ENCODE results near the gene CRYBA2.
A peak's percentile ranks its signal among the peaks of the same experiment; 100 is the strongest.

Gene CRYBA2

DNA sequence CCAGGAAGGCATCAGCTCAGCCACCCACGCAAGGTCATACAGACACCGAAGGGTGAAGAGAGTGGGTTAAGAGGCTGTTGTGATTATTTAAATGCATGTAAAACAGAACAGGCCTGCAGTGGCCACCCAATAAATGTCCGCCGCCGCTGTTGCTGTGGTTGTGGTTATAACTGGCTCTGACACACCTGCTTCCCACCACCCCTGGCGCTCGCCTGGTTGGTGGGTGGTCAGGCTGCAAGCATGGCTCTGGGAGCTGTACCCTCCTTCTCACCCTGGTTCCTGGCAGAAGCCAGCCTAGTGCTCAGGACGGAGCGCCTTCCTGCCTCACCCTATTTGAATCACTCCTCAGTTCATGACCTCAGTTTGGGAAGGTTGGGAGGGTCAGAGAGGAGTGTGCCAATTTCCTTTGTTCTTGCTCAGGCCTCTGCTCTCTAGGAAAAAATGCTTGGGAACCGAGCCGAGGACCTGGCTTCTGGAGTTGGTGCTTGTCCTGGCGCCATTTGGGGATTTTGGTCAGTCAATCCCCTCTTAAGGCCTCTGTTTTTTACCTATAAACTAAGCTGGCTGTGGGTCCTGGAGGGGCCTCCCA is 5.3 kb upstream of the CRYBA2 start:
- no peak for DNase-seq

DNA sequence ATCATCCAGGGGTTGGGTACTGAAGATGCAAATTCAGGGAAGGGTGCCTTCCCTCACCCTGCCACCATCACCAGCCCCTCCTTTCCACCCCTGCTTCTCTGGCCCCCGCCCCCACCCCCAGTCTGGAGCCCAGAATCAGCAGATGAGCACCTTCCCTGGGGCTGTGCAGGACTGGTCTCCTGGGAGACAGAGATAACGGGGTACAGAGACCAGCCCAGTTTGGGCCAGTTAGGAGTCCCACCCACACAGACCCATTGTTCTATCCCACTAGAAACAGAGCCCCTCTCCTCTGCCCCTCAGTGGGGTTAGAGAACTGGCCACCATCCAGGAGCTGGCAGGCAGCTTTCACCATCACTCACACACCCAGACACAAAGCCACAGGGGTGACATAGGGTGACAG is 4.5 kb upstream of the CRYBA2 start:
- no peak for DNase-seq

DNA sequence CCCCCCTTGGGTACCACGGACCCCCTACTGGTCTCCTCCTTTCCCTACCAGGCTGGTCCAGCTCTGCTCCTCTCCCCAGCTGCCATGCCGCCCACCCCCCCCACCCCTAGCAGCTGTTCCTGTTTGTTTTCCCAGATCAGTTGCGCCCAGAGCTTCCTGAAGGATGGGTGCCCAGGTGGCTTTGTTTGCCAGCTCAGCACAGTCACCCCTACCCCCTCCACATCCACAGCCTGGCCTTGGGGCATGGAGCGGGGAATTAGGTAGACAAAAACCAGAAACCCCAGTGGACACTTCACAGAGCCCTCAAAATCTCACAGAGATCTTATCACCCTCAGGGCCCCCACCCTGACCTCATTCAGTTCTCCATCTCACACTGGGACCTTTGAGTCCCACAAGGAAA is 3.7 kb upstream of the CRYBA2 start:
- DNase-seq, result no peak

DNA sequence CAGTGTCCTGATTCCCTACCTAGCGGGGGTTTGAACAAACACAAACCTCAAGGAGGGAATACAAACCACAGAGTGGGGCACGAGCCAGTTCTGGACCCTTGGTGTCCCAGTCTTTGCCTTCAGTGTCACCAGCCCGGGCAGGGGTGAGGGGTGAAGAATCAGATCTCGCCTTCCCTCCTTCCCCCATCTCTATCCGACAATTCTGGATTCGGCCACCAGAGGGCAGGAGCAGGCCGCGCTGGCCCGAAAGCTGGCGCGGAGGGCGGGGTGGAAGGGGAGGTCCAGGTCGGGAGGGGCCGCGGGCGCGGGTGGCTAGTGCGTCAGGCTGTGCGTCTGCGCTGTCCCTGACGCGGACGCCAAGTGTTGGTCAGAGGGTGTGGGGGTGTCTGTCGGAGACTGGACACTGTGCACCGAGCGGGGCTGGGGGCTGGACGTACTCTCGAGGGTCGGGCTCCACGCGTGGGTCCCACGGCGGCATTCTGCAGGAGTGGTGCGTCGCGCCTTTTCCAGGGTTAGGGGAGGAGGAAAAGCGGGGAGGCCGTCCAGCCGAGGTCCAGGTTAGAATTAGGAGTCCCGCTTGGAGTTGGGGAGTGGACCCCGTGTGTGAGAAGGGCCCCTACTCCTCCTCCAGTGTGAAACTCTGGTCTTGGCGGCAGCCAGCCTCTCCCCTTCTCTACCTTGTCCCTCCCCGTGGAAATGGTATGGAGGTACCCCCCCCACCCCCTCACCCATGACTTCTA is 2.9 kb upstream of the CRYBA2 start:
- peak; percentile 20 to 67 (median 64) for DNase-seq

DNA sequence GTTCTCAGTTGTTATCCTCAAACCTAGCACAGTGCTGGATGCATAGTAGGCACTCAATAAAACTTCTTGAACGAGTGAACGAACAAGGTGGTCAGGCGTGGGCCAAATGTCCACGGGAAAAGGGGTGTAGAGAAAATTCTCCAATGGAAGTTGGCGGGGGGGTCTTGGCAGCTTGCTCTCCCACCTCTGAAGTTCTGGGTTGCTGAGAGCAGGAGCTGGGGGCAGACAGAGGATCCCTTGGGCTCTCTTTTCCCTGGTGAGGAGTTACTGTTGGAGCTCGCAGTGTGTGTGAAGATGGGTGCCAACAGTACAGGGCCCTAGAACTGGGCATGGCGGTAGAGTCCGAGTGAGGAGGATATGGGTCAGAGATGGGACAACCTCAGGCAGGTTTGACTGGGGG is 2.3 kb upstream of the CRYBA2 start:
- DNase-seq, result no peak

DNA sequence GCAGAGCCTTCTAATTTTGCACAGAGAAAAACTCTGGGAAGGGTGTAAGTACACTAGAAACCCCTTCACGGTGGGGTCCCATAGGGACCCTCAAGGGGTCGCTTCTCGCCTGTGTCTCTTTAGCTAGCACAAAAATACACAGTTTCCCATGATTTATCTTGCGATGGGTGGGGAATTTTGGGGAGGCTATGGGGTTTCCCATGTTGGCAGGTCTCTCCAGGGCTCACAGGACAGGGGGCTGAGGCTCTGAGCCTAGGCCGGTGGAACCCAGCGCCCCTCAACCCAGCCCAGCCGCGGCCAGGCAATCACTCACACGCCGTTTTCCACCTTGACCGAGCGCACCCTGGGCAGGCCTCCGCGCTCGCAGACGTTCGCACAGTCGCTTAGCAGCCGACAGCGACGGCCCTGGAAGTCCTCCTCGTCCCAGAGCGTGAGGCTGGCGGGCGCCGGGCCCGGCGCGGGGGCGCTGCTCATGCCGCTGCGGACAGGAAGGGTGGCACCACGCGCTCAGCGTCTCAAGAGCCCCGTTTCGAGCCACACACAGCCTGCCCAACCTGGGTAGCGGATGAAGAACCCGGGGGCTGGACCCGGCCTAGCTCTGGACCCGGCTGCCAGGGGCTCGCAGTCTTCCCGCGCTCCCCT is 398 bp downstream of the CRYBA2 start:
- no peak for DNase-seq

DNA sequence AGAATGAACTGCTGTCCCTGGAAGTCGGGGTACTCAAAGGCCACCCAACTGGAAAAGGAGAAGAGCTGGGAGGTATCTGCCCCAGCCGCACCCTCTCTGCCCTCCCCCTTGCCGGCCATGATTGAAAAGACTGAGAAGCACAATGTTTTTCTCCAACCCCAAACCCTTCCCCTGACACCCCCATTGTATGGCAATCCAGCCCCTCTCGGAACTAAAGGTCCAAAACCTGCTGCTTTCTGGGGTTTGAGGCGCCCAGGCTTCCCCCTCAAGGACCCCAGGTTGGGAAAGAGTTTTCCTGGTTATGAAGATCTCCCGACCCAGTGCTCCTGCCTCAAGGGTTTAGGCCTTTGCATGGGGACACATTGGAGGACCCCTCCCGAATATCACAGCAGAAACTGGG is 1.0 kb downstream of the CRYBA2 start:
- no peak for DNase-seq

DNA sequence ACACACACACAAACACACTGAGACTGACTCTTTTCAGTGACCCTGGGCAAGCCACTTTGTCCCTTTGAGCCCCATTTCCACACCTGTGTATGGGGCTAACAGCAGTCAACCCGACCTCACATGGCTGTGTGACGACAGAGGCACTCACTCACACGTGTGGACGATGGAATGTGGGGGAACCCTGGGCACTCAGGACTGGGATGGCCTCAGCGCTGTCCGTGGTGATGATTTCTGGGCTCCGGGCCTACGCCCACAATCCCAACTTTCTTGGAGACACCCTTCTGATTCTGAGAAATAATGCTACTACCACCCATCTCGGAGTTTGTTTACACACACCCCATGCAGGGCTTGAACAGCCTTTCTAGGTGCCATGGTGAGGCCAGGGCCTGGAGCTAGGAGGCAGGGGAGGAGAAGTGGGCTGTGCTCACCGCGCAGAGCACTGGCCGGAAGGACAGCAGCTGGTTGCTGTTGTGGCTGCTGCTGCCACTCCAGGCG is 1.5 kb downstream of the CRYBA2 start:
- DNase-seq, result no peak

DNA sequence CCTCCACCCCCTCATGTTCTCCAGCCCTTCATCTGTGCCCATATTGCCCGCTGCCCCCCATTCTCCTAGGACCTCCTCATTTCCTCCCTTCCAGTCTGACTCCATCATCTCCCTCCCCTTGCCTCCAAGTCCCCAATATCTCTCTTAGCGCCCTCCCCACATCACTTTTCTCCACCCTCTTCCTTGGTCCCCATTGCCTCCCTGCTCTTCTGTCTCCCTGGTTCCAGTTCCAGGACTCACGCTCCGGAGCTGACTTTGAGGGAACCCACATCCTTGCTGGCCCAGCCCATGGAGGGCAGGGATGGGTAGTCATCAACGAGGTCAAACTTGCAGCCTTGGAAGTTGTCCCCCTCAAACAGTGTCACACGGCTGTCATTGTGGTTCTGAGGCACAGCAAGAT is 2.6 kb downstream of the CRYBA2 start:
- no peak for DNase-seq

DNA sequence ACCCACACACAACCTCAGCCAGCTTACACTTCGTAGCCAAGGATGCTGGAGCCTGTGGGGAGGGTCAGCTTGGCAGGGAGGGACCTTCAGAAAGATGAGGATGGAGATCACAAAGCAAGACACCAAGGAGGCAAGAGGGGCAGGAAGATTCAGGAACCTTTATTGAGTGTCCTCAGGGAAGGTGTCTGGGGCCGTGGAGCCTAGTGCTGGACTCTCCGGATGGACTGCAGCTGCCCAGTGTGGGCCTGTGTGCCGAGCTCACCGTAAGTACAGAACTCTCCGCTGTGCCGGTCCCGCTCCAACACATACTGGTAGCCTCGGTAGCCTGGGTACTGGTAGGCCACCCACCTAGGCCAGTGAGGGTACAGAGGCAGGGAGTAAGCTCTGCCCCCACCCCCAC is 3.2 kb downstream of the CRYBA2 start:
- no peak for DNase-seq

DNA sequence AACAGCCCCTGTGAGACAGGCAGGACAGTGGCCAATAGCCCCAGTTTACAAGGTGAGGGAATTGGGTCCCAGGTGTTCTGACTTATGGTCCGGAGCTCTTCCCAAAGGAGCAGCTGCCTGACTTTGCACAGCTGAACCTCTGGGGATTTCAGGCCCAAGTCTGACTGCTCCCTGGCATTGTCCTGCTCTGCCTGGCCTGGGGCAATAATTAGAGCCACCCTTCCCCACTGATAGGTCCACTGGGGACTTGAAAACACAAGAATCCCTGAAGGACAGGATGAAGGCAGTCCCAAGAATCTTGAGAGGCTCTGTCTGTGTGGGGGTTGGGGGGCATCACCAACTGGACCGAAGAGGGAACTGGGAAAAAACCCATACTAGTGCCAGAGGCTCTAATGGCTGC is 4.6 kb downstream of the CRYBA2 start:
- DNase-seq, result no peak

DNA sequence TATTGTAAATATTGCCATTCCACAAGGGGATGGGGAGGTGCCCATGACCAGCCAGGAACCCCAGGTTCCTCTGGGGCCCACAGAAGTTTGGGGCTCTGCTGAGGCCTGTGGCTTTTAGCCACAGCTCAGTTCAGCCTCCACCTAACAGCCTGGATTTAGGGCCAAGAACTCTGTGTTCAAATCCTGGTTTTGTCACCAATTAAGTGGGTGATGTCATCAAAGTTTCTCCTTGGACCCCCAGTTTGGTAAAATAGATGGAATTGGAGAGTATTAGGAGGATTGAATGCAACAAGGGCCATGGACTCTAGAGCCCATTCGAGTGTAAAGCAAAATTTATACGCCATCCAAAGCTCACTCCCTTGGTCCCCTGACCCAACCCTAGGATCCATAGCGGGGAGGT is 5.1 kb downstream of the CRYBA2 start:
- no peak for DNase-seq

DNA sequence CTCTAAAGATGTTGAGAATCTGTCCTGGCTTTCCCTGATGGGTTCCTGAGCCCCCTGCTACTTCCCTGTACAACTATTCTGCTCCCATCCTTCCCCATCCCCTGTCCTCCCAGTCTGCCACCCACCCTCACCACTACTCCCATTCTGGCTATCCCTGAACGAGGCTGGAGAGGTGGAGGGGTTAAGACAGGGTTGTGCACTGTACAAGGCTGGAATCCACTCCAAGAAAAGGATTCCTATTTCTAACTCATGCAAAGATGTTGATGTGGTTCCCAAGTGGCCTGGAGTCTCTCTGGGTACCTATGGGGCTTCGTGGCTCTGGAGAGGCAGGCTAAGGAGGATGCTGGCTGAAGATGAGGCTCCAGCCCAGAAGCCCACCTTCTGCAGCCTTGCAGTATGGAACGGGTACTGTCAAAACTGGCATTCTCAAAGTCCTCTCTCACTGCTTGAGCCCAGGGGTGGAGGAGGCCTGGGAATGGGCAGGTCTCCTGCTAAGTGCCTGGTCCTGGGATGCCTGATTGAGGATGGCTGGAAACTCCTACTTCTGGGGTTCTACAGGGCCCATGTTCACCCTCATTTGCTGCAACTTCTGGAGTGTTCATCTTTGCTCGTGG is 7.0 kb downstream of the CRYBA2 start:
- no peak for DNase-seq

DNA sequence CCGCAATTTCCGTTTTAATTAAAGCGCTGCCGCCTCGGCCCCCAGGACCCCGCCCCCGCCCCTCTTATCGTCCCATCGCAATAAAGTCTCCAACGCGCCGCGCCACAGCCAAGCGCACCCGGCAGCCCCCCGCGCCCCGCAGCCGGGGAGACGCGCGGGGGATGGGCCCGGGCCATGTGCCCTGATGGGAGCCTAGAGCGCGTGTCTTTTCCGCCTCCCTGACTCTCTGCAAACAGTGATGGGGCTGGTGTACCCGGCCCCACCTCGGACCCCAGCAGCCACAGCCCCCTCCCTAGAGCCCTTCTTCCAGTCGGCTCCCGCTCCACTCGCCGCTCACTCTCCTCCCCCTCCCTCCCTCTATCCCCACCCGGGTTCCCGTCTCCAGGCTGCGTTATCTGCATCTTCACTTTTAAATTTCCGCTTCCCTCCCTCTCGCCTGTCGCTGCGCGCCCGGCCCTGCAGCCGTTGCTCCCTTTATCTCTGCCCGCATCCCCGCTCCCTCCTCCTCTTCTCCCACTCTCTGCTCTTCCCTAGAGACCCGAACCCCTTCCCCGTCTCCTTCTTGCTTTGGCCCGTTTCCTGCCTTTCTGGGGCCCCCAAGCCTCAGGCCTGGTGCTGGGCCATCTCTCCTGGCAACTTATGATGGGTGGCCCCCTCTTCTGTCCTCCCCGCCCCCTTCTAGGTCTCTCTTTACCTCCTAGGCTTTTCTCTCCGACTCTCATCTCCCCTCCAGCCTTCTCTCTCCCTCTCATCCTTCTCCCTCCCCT is 7.7 kb downstream of the CRYBA2 start:
- no peak for DNase-seq

DNA sequence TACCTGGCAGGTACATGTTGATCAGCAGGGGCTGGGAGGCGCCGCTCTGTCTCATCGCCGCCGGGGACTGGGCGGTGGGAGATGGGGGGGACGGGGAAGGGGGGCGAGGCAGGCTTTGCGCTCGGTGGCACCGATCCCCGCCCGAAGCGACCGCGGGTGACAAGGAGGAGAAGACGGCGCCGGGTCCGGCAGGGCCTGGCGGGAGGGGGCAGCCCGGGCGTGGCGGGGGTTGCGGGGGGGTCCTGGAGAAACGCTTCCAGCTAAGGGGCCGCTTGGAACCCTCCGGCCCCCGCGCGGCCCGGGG is 8.2 kb downstream of the CRYBA2 start, which contains the start of gene FEV:
Gene FEV (minus strand): TSS at position 164 of the 304 bp plus-strand sequence. CDS start 109 bp downstream, at position 55.
- DNase-seq, result no peak

DNA sequence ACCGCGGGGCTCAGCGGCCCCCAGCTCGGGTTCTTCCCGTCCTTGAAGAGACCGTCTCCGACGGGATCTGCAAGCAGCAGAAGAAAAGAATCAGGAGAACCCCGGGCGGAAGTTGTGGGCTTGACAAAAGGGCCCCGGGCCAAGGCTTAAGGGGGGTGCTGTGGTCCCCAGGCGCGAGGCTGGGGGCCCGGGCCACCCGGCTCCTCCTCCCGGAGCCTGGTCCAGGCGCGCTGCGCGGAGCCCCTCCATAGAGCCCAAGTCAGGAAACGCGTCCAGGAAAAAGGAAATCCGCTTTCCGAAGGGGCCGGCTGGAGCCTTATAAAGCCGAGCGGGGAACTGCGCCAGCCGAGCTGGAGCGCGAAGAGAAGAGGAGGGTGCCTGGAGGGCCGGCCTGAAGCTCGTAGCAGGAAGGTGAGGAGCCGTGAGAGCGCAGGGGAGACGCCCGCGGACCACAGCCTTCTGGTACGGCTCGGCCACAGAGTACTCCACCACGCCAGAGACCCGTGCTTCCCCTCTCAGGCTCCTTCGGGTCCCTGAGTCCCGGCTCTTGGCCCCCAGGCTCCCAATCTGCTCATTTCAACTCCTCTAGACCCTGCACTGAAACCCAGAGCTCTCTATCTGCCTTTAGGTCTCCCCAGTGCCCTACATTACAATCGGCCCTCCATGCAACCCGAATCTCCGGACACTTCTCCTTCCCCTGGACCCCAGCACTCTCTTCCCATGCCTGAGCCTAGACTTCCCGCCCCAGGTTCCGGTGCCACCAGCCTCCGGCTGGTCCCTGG is 8.8 kb downstream of the CRYBA2 start:
- no peak for DNase-seq

DNA sequence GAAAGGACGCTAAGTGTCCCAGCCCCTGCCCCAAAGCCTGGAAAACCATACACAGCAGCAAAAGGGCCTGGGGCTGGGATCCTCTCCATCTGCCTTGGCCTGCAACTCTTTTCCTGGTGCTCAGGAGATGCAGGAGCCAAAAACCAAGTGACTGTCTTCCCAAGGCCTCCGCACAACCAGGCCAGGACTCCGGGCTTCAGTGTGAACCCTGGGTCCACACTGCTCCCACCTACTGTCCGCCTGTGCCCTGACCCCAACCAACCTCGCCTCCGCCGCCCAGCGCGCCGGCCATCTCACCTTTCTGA is 9.3 kb downstream of the CRYBA2 start:
- no peak for DNase-seq

DNA sequence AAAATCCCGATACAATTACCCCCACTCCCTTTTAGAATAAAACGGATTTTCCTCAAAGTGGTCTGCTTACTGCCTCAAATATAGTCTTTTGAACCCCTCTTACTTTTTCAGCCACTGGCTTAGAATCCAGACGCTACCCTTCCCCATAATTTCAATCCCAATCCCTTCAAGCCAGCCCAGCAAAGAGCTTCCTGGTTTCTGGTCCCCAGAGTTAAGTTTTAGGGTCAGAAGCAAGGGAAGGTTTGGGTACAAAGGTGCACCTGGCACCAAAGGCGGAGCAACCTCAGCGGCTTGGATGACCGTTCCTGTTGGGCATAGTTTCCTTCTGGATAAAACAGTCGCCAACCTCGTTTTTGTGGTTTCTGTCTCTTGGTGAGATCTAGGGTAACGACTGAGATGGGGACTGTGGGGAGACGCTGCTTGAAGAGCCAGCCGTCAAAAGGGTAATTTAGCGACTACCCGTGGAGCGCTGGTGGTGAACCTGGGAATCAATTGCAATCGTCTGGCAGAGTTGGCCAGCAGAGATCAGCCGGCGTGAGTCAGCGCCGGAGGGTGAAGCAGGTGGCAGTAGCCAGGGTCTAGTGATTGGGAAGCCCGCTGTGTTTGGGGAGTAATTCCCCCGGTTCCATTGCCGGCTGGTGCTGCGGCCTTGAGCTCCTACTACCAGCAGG is 9.8 kb downstream of the CRYBA2 start:
- no peak for DNase-seq

DNA sequence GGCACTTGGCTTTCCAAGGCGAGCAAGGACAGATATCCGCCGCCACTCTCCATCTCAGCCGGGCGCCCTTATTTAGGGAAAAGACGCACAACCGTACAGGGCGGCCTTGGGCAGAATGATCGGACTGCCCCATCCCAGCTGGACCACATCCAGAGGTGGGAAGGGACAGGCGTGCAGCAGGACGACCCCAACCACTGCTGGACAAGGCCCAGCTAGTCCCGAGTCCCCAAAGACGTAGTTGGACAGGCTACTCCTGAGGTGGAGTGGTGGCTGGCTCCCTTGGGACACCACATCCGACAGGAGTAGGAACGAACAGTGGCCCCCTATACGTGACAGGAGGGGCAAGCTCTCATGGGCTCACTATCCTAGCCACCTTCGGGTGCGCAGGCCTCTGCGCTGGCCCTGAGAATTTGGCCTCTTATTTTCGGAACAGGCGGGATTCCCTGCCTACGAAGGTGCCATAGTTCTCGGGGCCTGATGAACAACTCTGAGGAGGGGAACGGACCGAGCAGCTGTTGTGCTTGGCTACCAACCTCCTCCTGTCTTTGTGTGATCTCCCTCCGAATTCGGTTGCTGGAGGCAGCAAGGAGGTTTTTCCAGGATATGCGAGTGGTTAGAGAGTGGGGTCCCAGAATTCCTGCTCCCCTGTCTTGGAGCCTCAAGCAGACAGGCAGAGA is 10.5 kb downstream of the CRYBA2 start:
- no peak for DNase-seq

DNA sequence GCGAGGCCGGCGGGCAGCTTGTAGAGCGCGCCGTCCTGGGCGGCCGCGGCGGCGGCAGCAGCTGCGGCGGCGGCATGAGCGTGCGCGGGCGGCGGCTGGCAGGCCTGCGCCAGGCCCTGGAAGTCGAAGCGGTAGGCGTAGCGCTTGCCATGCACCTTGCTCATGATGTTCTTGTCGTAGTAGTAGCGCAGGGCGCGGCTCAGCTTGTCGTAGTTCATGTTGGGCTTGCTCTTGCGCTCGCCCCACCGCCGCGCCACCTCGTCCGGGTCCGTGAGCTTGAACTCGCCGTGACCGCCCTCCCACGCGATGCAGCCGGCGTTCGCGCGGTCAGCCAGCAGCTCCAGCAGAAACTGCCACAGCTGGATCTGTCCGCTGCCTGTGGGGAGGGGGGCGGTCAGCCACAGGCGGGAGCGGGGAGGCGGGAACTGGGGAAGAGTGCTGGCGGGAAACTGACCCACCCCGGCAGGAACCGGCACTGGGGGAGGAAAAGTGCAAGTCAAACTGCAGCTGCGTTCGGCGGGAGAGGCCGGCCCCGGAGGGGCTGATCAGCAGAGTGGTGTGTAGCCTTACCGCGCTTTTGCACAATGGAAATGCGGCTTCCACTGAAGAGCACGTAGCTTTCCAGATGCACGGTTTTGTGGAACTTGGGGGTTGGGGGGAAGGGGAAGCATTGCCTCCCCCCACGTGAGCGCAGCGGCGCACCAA is 11.2 kb downstream of the CRYBA2 start:
- peak in 2 of 6 experiments; percentile 15 to 33 for DNase-seq

Measured in stimulated activated naive CD4-positive, alpha-beta T cell (primary cell).